H1 (cell line): ENCODE data around the gene IFT122. TPM values are rescaled to one million over a fixed set of nuclear protein-coding genes. Genes with fewer than 3 reads are reported as not detected.

Experiments
- CHD1 ChIP-seq: IDR thresholded peaks from 2 replicates; pipeline ENCODE4 v1.6.1; 2012; ENCODE audit warnings: low read depth, low read length, improper control_type of control experiment
- SAP30 ChIP-seq: fragments of 300-600 bp; sonication (generic); IDR thresholded peaks from 2 replicates; pipeline ENCODE4 v1.7.1; 2012; ENCODE audit warnings: low read length, moderate library complexity, mild to moderate bottlenecking, inconsistent platforms; ENCODE audit not compliant: insufficient read depth, insufficient replicate concordance
- polyA plus RNA-seq, 7 experiments: library from polyadenylated mRNA; depleted of rRNA in 3 of 7; stranded (reverse) in 5 of 7; unstranded in 2 of 7; fragments of >200 nt in 5 of 7; fragments of 200-250 nt in 2 of 7; gene quantifications; 1 replicate in 5 of 7; 2 replicates in 1 of 7; 4 replicates in 1 of 7; pipeline versions ENCODE4 v1.2.1 to v1.2.3, GENCODE V29; 2011 to 2013; ENCODE audit warnings: missing spikeins in 2 of 7, mixed read lengths in 2 of 7
- total RNA-seq: library from RNA; stranded (reverse); fragmentation: NEBNext Ultra II Directional; extraction: Animal tissue kit (Norgen Biotek cat#: 25700); gene quantifications from 2 replicates; pipeline ENCODE4 v1.2.1, GENCODE V29; 2021
- TF ChIP-seq, protein P1 (sequence below): fragments of 300-600 bp; sonication (generic); IDR thresholded peaks from 2 replicates; pipeline ENCODE4 v1.7.1; 2012; ENCODE audit warnings: low read length, moderate library complexity, mild to moderate bottlenecking, inconsistent platforms; ENCODE audit not compliant: insufficient replicate concordance

The IFT122 gene
- total and polyA plus RNA-seq, 2 of the 8 experiments (the other 6 are each of a cell fraction or from before 2014, with no cell fraction given): 23.7 to 25.1 TPM

DNA sequence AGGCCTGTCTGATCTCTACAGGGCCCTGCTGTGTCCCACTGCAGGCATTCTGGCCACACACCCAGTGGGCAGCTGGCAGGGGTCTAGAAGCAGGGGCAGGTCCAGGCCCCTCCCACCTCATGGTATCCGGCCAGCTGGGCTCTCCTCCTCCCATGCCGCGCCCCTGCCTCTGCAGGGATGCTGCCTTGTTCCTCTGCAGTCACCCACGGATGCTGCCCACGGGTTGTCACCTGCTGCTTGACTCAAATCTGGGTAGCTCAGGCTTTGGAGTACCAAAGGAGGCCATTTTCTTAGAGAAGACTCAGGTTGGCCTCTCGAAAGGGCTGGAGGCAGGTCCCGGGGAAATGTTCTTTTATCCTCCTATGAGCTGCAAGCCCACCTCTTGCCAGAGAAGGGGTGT, 36.6 kb upstream of the IFT122 start (continued):
- TF ChIP-seq, protein P1, sequence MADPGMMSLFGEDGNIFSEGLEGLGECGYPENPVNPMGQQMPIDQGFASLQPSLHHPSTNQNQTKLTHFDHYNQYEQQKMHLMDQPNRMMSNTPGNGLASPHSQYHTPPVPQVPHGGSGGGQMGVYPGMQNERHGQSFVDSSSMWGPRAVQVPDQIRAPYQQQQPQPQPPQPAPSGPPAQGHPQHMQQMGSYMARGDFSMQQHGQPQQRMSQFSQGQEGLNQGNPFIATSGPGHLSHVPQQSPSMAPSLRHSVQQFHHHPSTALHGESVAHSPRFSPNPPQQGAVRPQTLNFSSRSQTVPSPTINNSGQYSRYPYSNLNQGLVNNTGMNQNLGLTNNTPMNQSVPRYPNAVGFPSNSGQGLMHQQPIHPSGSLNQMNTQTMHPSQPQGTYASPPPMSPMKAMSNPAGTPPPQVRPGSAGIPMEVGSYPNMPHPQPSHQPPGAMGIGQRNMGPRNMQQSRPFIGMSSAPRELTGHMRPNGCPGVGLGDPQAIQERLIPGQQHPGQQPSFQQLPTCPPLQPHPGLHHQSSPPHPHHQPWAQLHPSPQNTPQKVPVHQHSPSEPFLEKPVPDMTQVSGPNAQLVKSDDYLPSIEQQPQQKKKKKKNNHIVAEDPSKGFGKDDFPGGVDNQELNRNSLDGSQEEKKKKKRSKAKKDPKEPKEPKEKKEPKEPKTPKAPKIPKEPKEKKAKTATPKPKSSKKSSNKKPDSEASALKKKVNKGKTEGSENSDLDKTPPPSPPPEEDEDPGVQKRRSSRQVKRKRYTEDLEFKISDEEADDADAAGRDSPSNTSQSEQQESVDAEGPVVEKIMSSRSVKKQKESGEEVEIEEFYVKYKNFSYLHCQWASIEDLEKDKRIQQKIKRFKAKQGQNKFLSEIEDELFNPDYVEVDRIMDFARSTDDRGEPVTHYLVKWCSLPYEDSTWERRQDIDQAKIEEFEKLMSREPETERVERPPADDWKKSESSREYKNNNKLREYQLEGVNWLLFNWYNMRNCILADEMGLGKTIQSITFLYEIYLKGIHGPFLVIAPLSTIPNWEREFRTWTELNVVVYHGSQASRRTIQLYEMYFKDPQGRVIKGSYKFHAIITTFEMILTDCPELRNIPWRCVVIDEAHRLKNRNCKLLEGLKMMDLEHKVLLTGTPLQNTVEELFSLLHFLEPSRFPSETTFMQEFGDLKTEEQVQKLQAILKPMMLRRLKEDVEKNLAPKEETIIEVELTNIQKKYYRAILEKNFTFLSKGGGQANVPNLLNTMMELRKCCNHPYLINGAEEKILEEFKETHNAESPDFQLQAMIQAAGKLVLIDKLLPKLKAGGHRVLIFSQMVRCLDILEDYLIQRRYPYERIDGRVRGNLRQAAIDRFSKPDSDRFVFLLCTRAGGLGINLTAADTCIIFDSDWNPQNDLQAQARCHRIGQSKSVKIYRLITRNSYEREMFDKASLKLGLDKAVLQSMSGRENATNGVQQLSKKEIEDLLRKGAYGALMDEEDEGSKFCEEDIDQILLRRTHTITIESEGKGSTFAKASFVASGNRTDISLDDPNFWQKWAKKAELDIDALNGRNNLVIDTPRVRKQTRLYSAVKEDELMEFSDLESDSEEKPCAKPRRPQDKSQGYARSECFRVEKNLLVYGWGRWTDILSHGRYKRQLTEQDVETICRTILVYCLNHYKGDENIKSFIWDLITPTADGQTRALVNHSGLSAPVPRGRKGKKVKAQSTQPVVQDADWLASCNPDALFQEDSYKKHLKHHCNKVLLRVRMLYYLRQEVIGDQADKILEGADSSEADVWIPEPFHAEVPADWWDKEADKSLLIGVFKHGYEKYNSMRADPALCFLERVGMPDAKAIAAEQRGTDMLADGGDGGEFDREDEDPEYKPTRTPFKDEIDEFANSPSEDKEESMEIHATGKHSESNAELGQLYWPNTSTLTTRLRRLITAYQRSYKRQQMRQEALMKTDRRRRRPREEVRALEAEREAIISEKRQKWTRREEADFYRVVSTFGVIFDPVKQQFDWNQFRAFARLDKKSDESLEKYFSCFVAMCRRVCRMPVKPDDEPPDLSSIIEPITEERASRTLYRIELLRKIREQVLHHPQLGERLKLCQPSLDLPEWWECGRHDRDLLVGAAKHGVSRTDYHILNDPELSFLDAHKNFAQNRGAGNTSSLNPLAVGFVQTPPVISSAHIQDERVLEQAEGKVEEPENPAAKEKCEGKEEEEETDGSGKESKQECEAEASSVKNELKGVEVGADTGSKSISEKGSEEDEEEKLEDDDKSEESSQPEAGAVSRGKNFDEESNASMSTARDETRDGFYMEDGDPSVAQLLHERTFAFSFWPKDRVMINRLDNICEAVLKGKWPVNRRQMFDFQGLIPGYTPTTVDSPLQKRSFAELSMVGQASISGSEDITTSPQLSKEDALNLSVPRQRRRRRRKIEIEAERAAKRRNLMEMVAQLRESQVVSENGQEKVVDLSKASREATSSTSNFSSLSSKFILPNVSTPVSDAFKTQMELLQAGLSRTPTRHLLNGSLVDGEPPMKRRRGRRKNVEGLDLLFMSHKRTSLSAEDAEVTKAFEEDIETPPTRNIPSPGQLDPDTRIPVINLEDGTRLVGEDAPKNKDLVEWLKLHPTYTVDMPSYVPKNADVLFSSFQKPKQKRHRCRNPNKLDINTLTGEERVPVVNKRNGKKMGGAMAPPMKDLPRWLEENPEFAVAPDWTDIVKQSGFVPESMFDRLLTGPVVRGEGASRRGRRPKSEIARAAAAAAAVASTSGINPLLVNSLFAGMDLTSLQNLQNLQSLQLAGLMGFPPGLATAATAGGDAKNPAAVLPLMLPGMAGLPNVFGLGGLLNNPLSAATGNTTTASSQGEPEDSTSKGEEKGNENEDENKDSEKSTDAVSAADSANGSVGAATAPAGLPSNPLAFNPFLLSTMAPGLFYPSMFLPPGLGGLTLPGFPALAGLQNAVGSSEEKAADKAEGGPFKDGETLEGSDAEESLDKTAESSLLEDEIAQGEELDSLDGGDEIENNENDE: no peak
- TF ChIP-seq SAP30 (no peak), CHD1 (no peak)
